K562 (cell line): ENCODE measurements around the gene DPEP3. TPM values are rescaled to one million over a fixed set of nuclear protein-coding genes. Genes with fewer than 3 reads are reported as not detected.

Experiments
- ATAC-seq: fragments of 200-7000 bp; cut with Tn5 transposase; 3 replicates; pipeline ENCODE4 v1.9.1; 2020; ENCODE audit warnings: moderate library complexity
- BruUV-seq: library from RNA; stranded (reverse); fragments of 400-500 nt; replicated peaks from 2 replicates; lab custom pipeline; 2021; lab: Mats Ljungman, UMichigan
- CTCF ChIA-PET: fragments of 300-600 bp; formaldehyde crosslinking; extraction: SDS; loops from one replicate; lab custom pipeline; 2021; ENCODE audit warnings: low intra/inter-chr PET ratio; lab: Yijun Ruan, JAX
- POLR2A ChIA-PET: fragments of 300-600, 350-650 bp; sonication (Branson Sonifier 250); formaldehyde crosslinking; extraction: SDS; loops from one replicate; lab custom pipeline; 2021; ENCODE audit warnings: antibody characterized with exemption, inconsistent platforms; lab: Yijun Ruan, JAX
- DNase-seq, 4 experiments: peaks; one replicate each; pipeline versions ENCODE4 v3.0.0 to v3.0.0-alpha.2; 2011 to 2018; ENCODE audit warnings: low spot score in 3 of 4, mixed read lengths in 3 of 4; ENCODE audit errors: extremely low read depth in 1 of 4
- FAIRE-seq: peaks from 2 replicates; lab custom pipeline; 2011; peaks lifted over from hg19 to GRCh38; lab: Jason Lieb, UNC
- H2AFZ ChIP-seq: 2 replicates; pipeline ENCODE4 v1.6.0; 2011; ENCODE audit warnings: low read depth, low read length, control low read depth, inconsistent platforms
- H3K27ac ChIP-seq: fragments of 200-600 bp; 3 replicates; pipeline ENCODE4 v1.8.0; 2011; ENCODE audit warnings: low read depth, mild to moderate bottlenecking, control low read depth, inconsistent platforms, low read length, moderate library complexity, mixed read lengths; ENCODE audit errors: extremely low read depth
- H3K27me3 ChIP-seq, 2 experiments: fragments of 300-600 bp in 1 of 2; 2 replicates in 1 of 2; 3 replicates in 1 of 2; pipeline versions ENCODE4 v1.6.0 to v1.8.0; 2011; ENCODE audit warnings: inconsistent platforms in 2 of 2, low read length in 2 of 2, mild to moderate bottlenecking in 1 of 2, mixed read lengths in 1 of 2, moderate library complexity in 1 of 2; ENCODE audit not compliant: control insufficient read depth in 2 of 2, insufficient read depth in 2 of 2
- H3K36me3 ChIP-seq: fragments of 300-600 bp; 3 replicates; pipeline ENCODE4 v1.8.0; 2011; ENCODE audit warnings: mild to moderate bottlenecking, low read length, inconsistent platforms; ENCODE audit not compliant: control insufficient read depth, insufficient read depth
- H3K4me1 ChIP-seq, 2 experiments: fragments of 200-600 bp in 1 of 2; replicated peaks in 1 of 2; 2 replicates in 1 of 2; 3 replicates in 1 of 2; pipeline versions ENCODE4 v1.5.1 to v1.8.0; 2011; ENCODE audit warnings: inconsistent platforms in 2 of 2, low read length in 2 of 2, mild to moderate bottlenecking in 1 of 2, mixed read lengths in 1 of 2, moderate library complexity in 1 of 2; ENCODE audit not compliant: control insufficient read depth in 2 of 2, insufficient read depth in 2 of 2
- H3K4me2 ChIP-seq: 2 replicates; pipeline ENCODE4 v1.6.1; 2011; ENCODE audit warnings: low read length, control low read depth, inconsistent platforms, mixed read lengths; ENCODE audit not compliant: insufficient read depth
- H3K4me3 ChIP-seq: fragments of 200-600 bp; sonication (generic), shearing (Covaris generic); 2 replicates; pipeline ENCODE4 v1.5.1; 2016; ENCODE audit warnings: control low read depth, inconsistent platforms
- H3K79me2 ChIP-seq: fragments of 200-600 bp; 3 replicates; pipeline ENCODE4 v1.8.0; 2011; ENCODE audit warnings: low read length, inconsistent platforms; ENCODE audit not compliant: control insufficient read depth, insufficient read depth
- H3K9ac ChIP-seq, 2 experiments: 2 replicates each; pipeline versions ENCODE4 v1.6.0 to v1.6.1; 2011; ENCODE audit warnings: low read depth in 2 of 2, low read length in 2 of 2, control low read depth in 1 of 2, inconsistent platforms in 1 of 2, mild to moderate bottlenecking in 1 of 2, mixed read lengths in 1 of 2; ENCODE audit not compliant: insufficient read depth in 1 of 2
- H3K9me1 ChIP-seq: one replicate; pipeline ENCODE4 v1.6.0; 2011; ENCODE audit warnings: inconsistent platforms, mild to moderate bottlenecking, low read length, moderate library complexity; ENCODE audit not compliant: control insufficient read depth, insufficient read depth
- H3K9me3 ChIP-seq: replicated peaks from 2 replicates; pipeline ENCODE4 v1.5.1; 2011; ENCODE audit warnings: low read depth, low read length, inconsistent platforms; ENCODE audit not compliant: control insufficient read depth, insufficient read depth
- H4K20me1 ChIP-seq: replicated peaks from 2 replicates; pipeline ENCODE4 v1.6.1; 2011; ENCODE audit warnings: low read length, inconsistent platforms, mixed read lengths; ENCODE audit not compliant: control insufficient read depth, insufficient read depth
- EZH2 ChIP-seq: IDR thresholded peaks from 2 replicates; pipeline ENCODE4 v1.6.1; 2012; ENCODE audit warnings: low read depth, mild to moderate bottlenecking, inconsistent platforms, low read length, borderline replicate concordance
- POLR2G ChIP-seq: fragments of 200-400 bp; formaldehyde crosslinking; IDR thresholded peaks from 2 replicates; pipeline ENCODE4 v1.6.1; 2017; ENCODE audit warnings: low read depth, mild to moderate bottlenecking, antibody characterized with exemption, low read length, moderate library complexity
- RBFOX2 ChIP-seq: fragments of 200-400 bp; formaldehyde crosslinking; IDR thresholded peaks from 2 replicates; pipeline ENCODE4 v1.6.1; 2017; ENCODE audit warnings: low read depth, mild to moderate bottlenecking, low read length, moderate library complexity
- ZBTB33 ChIP-seq: sonication (generic); formaldehyde crosslinking; IDR thresholded peaks from 2 replicates; pipeline ENCODE4 v1.8.1; 2023; ENCODE audit warnings: mild to moderate bottlenecking, missing genetic modification reagents
- WGBS: fragments of 100-300 bp; shearing (Covaris generic); methylation state at CpG from one replicate; pipeline ENCODE4 v1.1.6; 2016; ENCODE audit warnings: low coverage, mixed read lengths; ENCODE audit not compliant: insufficient coverage; ENCODE audit errors: missing lambda C conversion rate; 5-methylcytosine and 5-hydroxymethylcytosine counted together
- in situ Hi-C: fragments of 300-500 bp; cut with MboI; formaldehyde crosslinking; loops from 4 replicates; pipeline ENCODE4 v1.15.0; 2018; ENCODE audit warnings: inconsistent platforms, mixed read lengths
- intact Hi-C: fragments of 100-400 bp; cut with micrococcal nuclease; formaldehyde crosslinking; loops from 2 replicates; pipeline ENCODE4 v1.14.2; 2022
- polyA plus RNA-seq, 8 experiments: library from polyadenylated mRNA; depleted of rRNA in 4 of 8; stranded (reverse) in 5 of 8; unstranded in 3 of 8; fragments of >200 nt; fragmentation: Nextera tagmentation in 2 of 8; fragmentation: Illumina TruSeq in 1 of 8; extraction: Ambion mirVana in 2 of 8; extraction: Trizol in 1 of 8; gene quantifications; 2 replicates each; pipeline versions ENCODE4 v1.2.1 to v1.2.3, GENCODE V29; 2011 to 2014; ENCODE audit warnings: inconsistent platforms in 1 of 8, missing spikeins in 1 of 8
- total RNA-seq, 7 experiments: library from RNA; depleted of rRNA in 6 of 7; stranded (reverse); fragments of >200 nt in 6 of 7; fragmentation: Illumina TruSeq in 2 of 7; extraction: Trizol in 2 of 7; gene quantifications; 2 replicates each; pipeline versions ENCODE4 v1.2.1 to v1.2.3, GENCODE V29; 2011 to 2021; ENCODE audit warnings: low replicate concordance in 1 of 7

DPEP3 gene
- total and polyA plus RNA-seq, 9 of the 15 experiments (the other 6 are each of a cell fraction or from before 2014, with no cell fraction given), result not detected

DNA sequence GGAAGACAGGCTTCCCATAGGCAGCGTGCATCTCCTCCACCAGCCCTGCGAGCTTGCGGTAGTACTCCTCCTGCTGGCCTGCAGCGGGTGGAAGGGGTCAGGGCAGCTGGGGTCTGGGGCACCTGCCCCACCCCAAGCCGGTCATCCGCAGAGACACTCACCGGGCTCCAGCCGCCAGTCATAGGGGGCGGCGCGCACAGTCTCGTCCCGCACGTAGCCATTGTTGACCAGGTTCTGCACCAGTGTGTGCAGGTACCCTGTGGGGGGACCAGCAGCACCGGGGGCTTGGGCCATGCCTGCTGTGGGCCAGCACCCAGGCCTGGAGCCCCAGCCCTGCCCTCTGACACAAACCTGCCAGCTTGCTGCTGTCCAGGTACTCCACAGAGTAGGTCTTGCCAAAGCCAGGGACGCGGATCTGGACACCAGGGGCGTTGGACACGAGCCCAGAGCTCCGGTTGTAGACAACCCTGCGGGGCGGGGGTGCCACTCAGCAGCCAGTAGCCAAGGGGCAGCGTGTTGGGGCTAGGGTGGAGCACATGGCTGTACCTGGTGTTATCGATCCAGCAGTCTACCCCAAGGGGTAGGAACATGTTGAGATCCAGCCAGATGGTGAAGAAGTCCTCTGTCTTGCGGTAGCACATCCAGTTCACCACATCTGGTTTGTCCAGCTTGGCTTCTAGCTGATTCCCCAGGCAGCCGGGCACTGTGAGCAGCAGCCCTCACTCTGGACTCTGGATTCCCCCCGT is 37.6 kb downstream of the DPEP3 start:
- Histone ChIP-seq H3K79me2 (no peaks in the 10 kb centered on the region), H3K4me3 (no peak overlapping the region), H2AFZ (no peak overlapping the region), H3K4me2 (no peak overlapping the region), H3K4me1 (peaks cover 10 to 70% of the 10 kb centered on the region in 2 experiments; a peak in 4 of 5 replicates), H3K36me3 (peaks cover 67% of the 10 kb centered on the region; the same call in 2 of the 3 replicates), H3K27me3 (no peaks in the 10 kb centered on the region), H3K9me1 (no peaks in the 10 kb centered on the region), H4K20me1 (peaks cover 16% of the 10 kb centered on the region; the same call in 1 of the 2 replicates), H3K9ac (no peak overlapping the region), H3K9me3 (no peaks in the 10 kb centered on the region; the same call in 1 of the 2 replicates), H3K27ac (no peak overlapping the region)
- ATAC-seq (peak; percentile 7), DNase-seq (no peak), FAIRE-seq (no peak)
- ChIA-PET POLR2A (interaction anchor here (0.6 to 2.4 kb wide), 6 partner anchors 11 to 286 kb away, joined by 3 to 9 read pairs (median 4); partner anchors contain the start of gene CTRL), CTCF (interaction anchor here (1.4 kb wide), 1 partner anchor 126 kb away, joined by 6 read pairs; no protein-coding TSS in a partner anchor)
- in situ Hi-C loops (no loop called here), intact Hi-C loops (no loop called here)
- WGBS, result 89% methylated on average over 20 of the region's 27 CpGs
- BruUV-seq, result no TSS peak
- peak; percentile 75 for TF ChIP-seq POLR2G
- peak; percentile 43; the same call in 1 of the 2 replicates for TF ChIP-seq RBFOX2
- peak; percentile 80 for TF ChIP-seq ZBTB33 (CRISPR knock-in tag)
- no peak for TF ChIP-seq EZH2
